GM12801 (cell line): Measurements from ENCODE around the gene TMEM109.
A peak's percentile ranks its signal among the peaks of the same experiment; 100 is the strongest.

Experiments
- TF ChIP-seq, protein P1 (sequence below): IDR thresholded peaks from one replicate; pipeline ENCODE4 v1.5.1; 2011; ENCODE audit warnings: control low read depth; ENCODE audit not compliant: insufficient read length; ENCODE audit errors: extremely low read depth

The TMEM109 gene

DNA sequence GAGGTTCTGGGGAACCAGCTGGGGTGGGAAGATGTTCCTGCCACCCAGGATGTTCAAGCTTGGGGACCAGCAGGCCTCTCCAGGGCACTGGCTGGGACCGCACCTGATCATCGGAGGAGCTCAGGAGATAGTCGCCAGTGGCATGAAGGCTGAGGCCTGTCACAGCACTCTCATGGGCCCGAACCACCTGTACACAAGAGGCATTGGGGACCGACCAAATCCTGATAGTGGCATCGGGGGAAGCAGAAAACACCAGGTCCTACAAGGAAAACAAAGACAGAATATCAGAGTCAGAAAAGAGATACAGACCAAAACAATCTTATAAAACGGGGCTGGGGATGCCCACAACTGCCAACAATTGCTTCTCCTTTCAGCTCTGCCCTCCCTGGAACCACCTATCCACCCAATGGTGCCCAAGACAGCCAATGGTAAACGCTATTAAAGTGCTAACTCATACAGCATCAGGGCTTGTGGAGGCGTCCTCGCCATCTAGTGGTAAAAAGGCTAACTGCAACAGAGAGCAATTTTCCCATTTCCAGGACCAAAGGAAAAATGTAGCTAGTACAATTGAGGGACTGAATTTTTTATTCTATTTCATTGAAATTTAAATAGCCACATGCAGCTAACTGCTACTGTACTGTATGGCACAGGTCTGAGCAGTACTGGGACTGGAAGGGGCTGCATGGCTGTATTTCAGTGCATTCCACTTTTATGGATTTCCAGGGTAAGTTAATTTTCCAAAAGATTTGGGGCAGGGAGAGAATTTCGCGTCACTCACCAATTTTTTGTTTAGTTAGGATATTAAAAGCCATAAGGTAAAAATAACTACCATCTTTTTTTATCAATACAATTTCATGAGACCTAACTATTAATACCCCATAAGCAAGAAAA, 14.7 kb upstream of the TMEM109 start:
- TF ChIP-seq, protein P1, sequence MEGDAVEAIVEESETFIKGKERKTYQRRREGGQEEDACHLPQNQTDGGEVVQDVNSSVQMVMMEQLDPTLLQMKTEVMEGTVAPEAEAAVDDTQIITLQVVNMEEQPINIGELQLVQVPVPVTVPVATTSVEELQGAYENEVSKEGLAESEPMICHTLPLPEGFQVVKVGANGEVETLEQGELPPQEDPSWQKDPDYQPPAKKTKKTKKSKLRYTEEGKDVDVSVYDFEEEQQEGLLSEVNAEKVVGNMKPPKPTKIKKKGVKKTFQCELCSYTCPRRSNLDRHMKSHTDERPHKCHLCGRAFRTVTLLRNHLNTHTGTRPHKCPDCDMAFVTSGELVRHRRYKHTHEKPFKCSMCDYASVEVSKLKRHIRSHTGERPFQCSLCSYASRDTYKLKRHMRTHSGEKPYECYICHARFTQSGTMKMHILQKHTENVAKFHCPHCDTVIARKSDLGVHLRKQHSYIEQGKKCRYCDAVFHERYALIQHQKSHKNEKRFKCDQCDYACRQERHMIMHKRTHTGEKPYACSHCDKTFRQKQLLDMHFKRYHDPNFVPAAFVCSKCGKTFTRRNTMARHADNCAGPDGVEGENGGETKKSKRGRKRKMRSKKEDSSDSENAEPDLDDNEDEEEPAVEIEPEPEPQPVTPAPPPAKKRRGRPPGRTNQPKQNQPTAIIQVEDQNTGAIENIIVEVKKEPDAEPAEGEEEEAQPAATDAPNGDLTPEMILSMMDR, result peak; percentile 91

DNA sequence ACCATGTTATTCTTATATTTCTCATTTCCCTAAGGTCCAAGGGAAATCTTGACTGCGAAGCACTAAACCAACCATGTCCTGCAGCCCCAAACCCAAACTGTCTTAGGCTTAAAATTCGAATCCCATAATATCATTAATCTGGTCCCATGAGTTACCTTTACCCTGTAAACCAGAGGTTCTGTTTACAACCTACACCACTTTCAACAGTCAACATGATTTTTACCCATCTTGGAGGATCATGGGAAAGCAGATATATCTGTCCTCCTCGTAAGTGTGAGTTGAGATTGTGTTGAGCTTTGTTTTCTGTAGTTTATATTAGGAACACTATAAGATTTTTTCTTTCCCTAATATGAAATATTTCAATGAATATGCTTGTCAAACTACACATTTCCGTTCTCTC, 14.0 kb upstream of the TMEM109 start:
- TF ChIP-seq, protein P1, result no peak

DNA sequence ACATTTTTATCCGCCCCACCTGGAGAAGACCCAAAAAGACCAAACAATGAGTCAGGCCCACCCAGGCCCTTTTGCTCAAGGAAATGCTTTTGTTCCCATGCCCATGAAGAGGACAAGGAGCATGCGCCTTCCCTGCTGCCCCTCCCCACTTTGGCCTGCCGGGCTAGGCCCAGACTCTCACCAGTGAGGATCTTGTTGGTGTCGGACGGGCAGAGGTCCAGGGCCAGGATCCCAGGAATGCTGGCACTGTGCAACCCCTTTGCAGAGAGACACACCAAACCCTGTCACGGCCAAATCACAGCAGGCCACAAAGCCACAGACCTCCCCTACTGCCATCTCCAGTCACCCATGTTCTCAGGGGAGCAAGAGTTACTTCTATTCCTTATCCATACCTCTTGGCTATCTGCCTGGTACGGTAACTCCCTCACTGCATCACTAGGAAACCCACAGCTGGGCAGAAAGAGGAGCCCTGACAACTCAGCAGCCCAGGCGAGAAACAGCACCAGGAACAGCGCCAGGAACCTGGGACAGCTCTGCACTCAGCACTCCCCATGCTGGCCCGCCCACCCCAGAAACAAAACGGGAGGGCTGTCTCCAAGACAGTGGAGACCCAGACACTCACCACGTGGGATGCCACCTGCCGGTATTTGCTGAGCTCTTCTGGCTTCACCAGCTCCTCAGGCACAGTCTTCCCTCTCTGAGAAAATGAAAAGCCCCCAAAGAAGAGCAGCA, 13.1 kb upstream of the TMEM109 start:
- TF ChIP-seq, protein P1, result no peak

DNA sequence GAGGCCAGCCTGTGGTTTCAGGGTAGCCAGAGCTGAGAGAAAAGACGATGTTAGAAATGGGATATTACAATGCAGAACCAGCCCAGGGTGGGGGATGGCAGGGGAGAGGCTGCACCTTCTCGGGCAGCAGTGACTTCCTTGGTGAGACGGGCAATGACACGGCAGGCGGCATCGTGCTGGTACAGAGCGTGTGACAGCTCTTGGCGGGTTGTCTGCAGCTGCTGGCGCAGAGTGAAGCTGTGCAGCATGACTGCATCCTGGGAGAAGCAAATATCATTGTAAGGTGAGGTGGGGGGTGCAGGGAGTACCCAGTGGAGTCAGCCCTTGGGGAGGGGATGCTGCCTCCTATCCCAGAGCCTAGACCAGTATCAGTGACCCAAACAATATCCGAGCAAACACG, 11.3 kb upstream of the TMEM109 start:
- TF ChIP-seq, protein P1, result no peak

DNA sequence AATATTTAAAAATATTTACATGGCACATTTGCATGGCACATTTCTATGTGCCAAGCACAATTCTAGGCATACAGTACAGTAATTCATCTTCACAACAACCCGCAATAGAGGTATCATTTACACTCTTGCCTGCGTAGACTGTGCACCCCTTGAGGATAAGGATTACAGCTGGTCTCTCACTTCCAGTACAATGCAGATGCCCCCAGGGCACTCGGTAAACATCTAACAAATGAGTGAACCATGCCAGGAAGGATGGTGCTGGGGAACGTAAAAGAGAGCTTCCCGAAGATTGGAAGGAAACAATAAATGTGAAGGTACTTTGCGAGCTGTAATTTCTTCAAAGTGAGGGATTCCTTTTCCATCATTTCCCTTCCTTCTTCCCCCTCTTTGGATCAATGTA, 8.9 kb upstream of the TMEM109 start:
- TF ChIP-seq, protein P1, result no peak

DNA sequence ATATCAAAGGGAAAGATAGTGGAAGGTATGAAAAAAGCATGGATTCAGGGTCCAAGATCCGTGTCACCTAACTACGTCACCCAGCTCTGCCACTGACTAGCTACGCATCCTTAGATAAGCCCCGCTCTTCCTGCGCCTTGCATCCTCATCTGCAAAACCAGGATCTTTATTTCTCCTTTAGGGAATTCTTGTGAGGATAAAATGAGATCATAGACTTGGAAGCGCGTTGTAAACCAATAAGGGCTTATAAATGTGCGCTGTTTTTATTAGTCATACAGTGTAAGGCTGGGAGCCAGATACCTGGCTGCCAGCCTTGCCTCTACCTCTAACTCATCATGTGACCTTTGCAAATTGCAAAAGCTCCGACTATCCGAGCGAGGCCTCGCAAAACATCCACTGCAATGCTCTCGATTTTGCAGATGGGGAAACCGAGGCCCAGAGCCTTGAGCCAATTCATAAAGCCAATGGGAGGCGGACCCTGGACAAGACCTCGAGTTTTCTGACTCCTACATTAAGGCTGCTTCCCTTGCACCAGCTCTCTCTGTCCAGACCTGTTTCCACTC, 8.3 kb upstream of the TMEM109 start:
- TF ChIP-seq, protein P1, result no peak
